GM21367 (cell line): ENCODE data around the gene CLSTN1.
"Not testable (repeated sequence)": the region's sequence is repeated elsewhere in the genome, so short reads cannot be mapped to it uniquely, and the experiment has no call there.

Experiments
- ATAC-seq: cut with Tn5 transposase; IDR thresholded peaks from one replicate; pipeline ENCODE4 v1.9.1; 2021; ENCODE audit not compliant: unreplicated experiment

The CLSTN1 gene

DNA sequence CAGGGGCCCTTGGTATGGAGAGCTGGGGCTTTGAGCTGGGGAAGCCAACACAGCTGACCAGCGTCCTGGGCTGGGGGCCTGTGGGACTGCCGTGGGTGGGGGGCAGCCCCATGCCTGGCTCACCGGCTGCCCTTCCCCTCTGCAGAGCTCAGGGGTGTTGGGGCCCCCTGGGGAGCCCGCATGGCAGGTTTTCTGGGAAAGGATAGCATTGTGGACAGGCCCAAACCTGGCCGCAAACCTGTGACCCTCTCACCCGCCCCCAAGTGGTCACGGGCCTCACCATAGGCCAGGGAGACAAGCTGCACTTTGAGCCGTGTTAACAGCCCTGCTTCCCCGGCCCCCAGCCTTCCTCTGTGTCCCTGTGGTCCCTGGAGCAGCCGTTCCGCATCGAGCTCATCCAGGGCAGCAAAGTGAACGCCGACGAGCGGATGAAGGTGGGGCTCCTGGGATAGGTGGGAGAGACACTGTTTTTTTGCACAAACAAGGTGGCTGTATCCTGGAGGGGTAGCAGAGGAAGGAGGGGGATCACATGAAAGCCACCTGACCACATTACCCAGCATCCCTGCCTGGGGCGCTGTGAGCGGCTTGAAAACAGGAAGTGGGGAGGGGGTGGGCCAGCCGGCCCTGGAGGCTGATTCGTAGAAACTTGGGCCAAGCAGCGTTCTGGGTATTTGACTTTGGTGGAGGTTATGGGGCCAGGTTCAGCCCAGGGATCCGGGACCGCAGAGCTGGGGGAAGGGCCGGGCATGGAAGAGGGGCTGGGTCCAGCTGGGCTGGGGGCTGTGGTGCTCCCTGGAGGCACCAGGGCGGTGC lies 106.4 kb downstream of the CLSTN1 start:
- peak; percentile 40 for ATAC-seq

DNA sequence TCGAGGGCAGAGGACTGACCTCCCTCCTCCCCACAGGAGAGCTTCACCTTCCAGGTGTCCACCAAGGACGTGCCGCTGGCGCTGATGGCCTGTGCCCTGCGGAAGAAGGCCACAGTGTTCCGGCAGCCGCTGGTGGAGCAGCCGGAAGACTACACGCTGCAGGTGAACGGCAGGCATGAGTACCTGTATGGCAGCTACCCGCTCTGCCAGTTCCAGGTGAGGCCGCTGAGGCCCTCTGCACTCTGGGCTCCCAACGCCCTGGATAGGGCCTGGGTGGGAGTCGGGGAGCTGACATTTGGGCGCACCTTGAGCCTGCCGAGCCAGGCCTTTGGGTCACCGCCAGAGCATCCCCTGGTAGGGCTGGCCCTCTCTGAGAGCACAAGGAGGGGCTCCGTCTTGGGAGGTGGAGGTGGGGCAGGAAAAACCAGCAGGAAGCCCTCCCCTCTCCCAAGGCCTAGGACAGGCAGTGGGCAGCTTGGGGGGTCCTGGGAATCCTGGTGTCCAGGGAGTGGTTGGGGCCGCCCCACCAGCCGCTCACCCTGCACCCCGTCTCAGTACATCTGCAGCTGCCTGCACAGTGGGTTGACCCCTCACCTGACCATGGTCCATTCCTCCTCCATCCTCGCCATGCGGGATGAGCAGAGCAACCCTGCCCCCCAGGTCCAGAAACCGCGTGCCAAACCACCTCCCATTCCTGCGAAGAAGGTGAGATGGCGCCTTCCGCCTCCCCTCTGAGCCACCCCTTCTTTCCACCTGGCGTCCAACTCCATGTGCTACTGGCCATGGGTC lies 107.2 kb downstream of the CLSTN1 start:
- no peak for ATAC-seq

DNA sequence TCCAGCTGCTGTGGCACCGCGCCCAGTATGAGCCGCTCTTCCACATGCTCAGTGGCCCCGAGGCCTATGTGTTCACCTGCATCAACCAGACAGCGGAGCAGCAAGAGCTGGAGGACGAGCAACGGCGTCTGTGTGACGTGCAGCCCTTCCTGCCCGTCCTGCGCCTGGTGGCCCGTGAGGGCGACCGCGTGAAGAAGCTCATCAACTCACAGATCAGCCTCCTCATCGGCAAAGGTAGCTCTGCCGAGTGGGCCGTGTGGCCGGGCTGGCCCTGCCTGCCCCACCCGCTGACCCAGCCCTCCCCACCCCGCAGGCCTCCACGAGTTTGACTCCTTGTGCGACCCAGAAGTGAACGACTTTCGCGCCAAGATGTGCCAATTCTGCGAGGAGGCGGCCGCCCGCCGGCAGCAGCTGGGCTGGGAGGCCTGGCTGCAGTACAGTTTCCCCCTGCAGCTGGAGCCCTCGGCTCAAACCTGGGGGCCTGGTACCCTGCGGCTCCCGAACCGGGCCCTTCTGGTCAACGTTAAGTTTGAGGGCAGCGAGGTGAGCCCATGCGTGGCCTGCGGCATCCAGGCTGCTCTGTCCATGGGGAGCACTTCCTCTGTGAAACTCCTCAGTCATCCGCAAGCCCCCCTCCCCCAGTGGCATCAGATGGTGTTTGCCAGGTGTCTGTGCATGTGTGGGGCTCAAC lies 108.1 kb downstream of the CLSTN1 start:
- no peak for ATAC-seq

DNA sequence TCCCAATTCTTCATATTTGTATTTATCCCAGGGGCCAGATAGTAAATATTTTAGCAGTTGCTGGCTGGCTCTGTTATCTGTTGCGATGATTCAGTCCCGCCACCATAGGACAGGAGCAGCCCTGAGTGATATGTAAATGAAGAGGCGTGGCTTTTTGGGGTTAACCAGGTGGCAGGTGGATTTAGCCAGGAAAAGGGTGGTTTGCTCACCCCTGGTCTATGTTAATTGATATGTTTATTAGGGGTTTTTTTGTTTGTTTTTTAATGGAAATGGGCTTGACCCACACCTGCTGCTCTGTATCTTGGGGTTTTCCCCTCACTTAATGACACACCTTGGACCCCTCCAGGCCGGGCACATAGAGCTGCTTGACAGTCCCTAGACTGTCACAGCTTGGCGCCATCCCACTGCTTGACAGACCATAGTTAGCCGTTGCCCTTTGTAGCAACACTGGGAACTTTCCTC lies 109.5 kb downstream of the CLSTN1 start:
- ATAC-seq, result no peak

DNA sequence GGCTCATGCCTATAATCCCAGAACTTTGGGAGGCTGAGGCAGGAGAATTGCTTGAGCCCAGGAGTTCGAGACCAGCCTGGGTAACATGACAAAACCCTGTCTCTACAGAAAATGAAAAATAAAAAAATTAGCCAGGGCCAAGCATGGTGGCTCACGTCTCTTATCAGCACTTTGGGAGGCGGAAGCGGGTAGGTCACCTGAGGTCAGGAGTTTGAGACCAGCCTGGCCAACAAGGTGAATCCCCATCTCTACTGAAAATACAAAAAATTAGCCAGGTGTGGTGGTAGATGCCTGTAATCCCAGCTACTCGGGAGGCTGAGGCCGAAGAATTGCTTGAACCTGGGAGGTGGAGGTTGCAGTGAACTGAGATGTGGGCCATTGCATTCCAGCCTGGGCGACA lies 111.0 kb downstream of the CLSTN1 start:
- ATAC-seq, result not testable (repeated sequence)

DNA sequence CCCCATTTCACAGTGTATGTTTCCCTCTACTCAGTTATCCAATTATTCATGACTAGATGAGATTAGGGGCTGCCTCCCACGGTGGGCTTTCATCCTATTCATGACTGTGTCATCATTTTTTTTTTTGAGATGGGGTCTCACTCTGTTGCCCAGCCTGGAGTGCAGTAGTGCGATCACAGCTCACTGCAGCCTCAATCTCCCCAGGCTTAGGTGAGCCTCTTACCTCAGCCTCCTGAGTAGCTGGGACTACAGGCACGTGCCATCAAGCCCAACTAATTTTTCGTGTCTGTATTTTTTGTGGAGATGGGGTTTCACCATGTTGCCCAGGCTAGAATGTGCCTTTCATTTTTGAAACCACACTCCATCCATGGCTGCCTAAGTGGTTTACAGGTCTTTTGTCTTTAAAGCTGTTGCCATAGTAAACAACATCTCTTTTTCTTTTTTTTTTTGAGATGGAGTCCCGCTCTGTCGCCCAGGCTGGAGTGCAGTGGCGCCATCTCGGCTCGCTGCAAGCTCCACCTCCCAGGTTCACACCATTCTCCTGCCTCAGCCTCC lies 112.2 kb downstream of the CLSTN1 start:
- ATAC-seq, result no peak

DNA sequence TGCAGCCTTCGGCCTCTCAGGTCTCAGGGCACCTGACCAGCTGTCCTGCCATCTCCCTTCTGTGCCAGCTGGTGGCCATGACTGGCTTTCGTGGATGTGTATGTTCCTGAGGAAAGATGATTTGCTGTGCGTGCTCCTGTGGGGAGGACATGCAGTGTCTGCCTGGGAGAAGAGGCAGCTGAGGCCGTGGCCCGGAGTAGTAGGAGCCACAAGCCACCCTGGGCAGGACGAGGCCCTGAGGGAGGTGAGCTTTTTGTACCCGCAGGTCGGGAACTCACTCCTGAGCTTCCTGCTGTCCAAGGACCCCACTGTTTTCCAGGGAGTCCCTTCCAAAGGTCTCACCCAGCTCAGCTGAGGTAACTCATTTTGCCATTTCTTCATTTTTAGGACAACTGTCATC lies 113.7 kb downstream of the CLSTN1 start:
- no peak for ATAC-seq

DNA sequence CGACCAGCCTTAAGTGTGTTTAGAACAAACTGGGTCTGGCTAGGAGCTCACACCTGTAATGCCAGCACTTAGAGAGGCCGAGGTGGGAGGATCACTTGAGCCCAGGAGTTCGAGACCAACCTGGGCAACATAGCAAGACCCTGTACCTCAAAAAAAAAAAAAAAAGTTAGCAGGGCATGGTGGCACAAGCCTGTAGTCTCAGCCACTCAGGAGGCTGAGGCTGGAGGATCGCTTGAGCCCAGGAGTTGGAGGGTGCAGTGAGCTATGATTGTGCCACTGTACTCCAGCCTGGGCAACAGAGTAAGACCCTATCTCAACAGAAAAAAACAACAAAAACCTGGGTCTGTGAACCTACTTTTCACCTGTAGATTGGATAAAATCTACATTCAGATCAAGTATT lies 117.6 kb downstream of the CLSTN1 start:
- ATAC-seq, result no peak

DNA sequence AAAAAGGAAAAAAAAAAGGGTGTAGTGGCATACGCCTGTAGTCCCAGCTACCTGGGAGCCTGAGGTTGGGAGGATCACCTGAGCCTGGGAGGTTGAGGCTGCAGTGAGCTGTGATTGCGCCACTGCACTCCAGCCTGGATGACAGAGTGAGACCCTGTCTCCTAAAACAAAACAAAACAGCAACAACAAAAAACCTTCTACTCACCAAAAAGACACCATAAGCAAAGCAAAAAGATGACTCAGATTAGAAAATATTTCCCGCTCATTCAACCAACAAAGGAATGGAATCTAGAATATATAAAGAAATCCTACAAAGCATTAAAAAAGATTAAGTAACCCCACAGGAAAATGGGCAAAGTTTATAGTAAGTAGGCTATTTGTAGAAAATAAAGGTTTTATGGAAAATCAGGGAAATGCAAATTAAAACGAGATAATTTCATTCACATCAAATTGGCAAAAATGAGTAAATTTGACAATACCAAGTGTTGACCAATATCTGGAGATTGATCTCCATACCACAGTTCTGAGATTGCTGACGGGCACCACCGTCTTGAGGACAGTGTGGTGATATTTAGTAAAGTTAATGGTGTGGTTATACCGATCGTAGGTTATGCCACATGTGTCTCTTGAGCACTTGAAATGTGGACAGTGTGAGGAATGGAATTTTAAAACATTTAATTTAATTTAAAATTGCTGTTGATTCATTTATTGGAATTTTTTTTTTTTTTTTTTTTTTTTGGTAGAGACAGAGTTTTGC lies 118.2 kb downstream of the CLSTN1 start:
- ATAC-seq, result no peak

DNA sequence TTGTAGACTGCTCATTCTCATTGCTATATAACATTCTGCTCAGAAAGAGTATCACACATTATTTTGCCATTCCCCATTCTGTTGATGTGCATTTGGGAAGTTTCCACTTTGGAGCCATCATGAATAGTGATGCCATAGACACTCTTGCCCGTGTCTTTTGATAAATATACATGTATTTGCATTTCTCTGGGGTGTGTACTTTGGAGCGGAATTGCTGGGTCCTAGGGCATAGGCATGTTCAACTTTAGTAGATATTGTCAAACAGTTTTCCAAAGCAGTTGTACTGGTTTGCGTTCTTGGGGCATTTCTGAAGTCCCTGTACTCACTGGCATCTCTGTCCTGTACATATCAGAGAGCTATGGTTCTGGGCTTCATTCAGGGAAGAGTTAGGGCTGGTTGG lies 120.1 kb downstream of the CLSTN1 start:
- ATAC-seq, result no peak

DNA sequence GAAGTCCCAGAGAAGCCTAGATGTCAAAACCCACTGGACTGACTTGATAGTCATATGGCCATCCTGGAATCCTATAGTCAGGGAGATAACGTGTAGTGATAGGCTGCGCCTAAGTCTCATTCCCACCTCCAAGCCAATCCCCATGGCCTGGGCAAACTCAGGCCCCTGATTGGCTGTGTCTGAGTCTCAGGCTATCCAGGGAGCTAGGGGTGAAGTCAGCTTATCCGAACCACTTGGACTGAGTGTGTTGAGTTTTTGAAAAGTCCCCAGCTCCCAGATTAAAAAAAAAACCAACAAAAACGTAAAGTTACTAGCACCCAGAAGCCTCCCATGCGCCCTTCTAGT lies 120.6 kb downstream of the CLSTN1 start:
- ATAC-seq, result no peak

DNA sequence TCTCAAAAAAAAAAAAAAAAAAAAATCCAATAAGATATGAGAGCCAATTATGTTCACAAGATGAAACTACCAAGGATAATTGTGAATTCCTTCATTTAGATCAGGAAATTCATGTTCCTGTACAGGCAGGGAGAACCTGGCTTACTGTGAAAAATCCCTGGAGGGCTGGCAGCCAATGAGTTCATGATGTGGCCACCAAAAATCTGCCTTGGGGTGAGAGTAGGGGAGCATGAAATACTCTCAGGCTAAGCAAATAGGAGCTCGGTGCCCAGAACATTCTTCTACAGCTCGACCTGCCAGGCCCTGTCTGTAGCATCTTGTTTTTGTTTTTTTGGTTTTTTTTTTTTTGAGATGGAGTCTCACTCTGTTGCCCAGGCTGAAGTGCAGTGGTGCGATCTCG lies 122.1 kb downstream of the CLSTN1 start:
- no peak for ATAC-seq

DNA sequence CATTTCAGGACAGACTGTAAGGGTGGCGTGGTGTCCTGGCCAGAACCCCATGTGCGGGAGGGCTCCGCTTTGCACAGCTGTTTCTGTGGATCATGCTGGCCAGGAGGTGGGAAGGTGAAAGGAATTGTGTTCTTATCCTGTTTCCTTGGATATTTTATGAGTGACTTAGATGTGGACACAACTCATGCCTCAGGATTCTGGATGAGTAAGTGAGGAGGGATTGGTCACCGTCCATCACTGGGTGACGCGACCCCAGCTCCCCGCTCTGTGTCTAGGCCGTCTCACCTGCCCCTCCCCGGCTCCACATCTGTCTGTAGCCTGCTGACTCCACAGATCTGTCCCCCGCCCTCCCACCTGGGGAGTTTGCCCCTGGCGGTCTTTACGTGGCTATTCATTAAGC lies 123.4 kb downstream of the CLSTN1 start:
- no peak for ATAC-seq

DNA sequence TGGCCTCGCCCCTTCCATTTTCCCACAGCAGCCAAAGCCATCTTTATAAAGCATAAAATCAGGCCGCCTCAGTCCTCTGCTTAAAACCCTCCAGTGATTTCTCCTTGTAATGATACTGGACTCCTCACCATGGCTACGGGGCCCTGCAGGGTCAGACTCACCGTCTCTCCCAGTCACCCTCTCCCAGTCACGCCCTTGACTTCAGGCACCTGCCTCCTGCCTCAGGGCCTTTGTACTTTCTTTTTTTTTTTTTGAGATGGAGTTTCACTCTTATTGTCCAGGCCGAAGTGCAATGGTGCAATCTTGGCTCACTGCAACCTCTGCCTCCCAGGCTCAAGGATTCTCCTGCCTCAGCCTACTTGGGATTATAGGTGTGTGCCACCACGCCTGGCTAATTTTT lies 124.4 kb downstream of the CLSTN1 start:
- no peak for ATAC-seq

DNA sequence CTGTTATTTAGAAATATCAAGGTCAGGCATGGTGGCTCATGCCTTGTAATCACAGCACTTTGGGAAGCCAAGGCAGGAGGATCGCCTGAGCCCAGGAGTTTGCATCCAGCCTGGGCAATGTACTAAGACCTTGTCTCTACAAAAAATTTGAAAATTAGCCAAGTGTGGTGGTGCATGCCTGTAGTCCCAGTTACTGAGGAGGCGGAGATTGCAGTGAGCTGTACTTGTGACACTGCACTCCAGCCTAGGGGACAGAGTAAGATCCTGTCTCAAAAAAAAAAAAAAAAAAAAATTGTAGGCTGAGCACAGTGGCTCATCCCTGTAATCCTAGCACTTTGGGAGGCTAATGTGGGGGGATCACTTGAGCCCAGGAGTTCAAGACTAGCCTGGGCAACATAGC lies 127.0 kb downstream of the CLSTN1 start:
- ATAC-seq, result no peak

DNA sequence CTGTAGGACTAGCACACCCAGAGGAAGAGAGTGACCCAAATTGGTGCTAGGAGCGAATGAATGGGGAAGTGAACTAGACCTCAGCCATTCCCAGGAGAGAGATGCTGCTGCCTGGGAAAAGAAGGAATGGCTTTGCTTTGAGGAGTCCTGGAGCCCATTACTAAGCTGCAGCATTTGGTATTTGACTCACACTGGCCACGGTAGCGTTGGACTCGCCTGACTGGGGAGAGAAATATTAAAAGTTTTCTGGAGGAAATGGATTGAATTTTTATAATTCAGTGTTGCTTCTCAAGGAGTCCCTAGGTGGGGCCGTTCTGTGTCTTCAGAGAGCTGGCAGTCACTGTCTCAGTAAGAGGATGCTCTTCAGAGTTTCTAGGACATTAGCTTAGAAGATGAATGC lies 132.1 kb downstream of the CLSTN1 start:
- ATAC-seq, result no peak

DNA sequence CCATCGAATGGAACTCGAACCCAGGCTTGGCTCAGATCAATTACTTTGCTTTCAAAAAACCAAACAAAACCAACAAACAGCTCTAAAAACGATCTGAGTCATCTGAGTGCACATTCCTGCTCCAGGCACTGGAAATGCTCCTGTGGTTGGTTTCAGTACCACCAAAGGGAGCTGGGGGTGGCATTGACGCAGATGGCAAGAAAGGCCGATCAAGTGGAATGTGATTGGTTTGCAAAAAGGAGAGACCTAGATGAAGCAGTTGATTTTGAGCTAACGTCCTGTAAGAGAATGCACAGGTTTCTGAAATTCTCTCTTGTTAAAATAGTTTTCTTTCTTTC lies 132.7 kb downstream of the CLSTN1 start:
- no peak for ATAC-seq

DNA sequence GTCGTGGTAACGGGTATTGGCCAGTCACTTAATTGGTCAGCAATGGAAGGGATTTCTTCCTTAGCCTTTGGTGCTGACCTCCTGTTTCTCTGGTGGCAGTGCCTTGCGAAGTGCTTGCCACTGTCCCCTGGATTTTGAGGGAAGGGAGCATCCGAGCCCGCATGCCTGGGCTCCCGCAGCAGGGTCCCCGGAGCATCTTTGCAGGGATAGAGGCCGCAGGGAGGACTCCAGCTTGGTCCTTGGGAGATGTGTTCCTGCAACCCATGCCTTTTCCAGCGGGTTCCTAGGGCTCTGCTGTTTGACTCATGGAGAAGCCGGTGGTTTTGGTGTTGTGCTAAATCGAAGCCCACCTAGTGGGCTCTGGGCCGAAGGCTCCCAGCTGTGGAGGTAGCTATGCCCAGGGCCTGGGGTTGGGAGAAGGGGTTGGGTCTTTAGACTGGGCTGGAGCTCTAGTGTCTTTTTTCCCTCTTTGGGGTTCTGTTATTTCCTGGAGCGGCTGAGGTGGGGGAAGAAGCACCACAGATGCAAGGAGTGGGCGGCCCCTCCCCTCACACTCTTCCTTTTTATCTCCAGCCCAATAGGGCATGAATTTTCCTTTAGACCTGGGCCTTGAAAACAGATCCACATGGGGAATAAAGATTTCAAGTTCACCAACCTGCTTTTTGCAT lies 133.2 kb downstream of the CLSTN1 start:
- ATAC-seq, result no peak

DNA sequence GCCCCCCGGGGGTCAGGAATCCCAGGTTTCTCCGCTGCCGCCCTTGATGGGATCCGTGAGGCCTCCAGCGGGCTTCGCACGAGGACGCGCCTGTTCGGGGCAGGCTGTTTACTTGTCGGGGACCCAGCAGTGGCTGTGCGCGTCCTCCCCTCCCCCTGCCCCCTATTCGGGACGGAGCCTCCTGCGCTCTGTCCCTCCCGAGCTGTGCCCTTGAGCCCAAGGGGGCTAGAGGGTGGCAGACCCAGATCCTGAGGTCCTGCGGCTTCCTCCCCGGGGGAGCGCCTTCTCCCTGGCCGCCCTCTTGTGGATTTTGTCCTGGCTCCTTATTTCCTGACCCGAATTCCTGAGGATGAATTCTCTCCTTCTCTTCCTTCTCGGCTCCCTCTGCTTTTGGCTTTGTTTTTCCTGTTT lies 133.8 kb downstream of the CLSTN1 start:
- no peak for ATAC-seq

DNA sequence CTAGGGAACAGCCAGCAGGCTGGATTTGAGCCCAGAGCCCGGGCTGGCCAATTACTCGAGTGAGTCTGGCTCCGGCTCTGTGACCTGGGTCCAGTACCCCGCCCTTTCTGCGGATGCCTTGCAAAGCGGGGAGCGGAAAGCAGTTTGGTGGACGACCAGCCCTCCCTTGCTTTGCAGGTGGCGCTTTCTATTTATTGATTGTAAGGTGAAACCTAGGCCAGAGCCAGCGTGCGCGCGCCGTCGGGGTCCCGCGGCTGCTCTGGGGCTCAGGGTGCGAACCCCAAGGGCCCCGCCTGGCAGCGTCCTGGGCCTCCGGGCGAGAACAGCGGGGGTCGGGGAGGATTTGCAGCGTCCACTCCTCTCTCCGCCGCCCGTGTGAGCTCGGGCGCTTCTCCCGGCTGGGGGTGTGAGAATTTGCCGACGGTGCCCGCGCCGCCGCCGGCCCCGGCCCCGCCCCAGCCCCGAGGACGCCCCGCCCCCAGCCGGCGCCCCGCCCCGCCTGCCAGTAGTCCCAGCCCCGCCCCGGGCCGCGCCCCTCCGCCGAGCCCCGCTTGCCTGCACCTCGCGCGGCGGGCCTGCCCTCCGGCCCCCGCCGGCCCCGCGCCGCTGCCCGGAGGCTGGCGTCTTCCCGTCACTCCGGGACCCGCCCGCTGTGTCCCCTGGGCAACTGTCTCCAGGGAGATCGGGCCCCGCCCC lies 134.6 kb downstream of the CLSTN1 start:
- ATAC-seq, result peak; percentile 36
